T-helper 9 cell (primary cell): Measurements from ENCODE around the gene SFTPB.
"Not testable (repeated sequence)": the region's sequence is repeated elsewhere in the genome, so short reads cannot be mapped to it uniquely, and the experiment has no call there.

Source experiments
- DNase-seq: peaks from one replicate; pipeline ENCODE4 v3.0.0-alpha.2; 2020

SFTPB gene

DNA sequence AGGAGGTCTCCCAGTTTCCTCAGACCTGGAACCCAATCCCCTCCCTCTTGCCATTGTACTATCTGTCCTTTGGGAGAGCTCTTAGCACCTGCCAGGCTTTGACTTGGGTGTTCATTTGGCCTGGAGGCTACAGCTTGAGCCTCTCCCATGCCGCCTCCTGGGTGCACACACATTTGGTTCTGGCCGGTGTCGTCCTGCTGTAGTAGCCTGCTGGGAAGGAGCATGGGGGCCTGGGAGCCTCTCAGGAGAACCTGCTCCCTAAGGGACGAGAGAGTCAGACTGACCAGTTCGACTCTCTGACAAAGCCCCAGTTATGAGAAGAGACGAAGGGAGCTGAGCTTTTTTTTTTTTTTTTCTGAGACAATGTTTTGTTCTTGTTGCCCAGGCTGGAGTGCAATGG is 7.4 kb upstream of the SFTPB start:
- DNase-seq = no peak

DNA sequence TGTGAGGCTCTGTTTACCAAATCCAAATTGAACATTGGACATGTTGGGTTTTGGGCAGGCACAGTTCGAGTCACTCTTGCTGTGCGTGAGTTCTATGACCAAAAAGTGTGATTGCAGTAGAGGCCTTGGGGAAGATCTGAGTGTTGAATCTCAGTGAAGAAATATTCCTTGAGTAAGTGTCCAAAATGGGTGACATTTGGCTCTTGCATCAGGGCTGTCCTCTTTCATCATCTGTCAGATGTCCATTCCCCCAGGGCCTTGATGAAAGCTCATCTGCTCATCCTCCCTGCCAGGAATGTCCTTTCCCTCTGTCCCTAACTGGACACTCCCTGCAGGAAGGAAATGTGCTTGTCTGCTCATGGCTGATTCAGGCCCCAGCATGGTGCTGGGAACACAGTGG is 6.4 kb upstream of the SFTPB start:
- no peak for DNase-seq

DNA sequence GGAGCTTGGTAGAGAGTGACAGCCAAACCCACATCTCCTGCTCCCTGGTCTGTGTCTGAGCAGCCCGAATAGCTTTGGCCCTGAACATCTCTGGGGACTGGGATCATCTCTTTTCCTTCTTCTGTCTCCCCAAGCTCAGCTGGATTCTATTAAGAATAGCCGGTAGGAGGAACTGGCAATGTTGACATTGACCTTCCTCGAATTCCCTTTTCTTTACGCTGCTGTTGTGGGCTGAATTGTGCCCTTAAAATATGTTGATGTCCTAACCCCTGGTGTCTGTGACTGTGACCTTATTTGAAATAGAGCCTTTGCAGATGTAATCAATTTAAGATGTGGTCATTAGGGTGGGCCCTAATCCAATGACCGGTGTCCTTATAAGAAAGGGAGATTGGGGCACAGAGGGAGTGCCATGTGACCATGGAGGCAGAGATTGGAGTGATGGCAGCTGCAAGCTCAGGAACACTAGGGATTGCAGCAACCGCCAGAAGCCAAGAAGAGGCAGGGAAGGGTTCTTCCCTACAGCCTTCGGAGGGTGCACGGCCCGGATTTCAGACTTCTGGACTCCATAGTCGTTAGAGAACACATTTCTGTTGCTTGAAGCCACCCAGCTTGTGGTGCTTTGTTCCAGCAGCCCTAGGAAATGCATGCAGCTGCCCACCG is 5.8 kb upstream of the SFTPB start:
- no peak for DNase-seq

DNA sequence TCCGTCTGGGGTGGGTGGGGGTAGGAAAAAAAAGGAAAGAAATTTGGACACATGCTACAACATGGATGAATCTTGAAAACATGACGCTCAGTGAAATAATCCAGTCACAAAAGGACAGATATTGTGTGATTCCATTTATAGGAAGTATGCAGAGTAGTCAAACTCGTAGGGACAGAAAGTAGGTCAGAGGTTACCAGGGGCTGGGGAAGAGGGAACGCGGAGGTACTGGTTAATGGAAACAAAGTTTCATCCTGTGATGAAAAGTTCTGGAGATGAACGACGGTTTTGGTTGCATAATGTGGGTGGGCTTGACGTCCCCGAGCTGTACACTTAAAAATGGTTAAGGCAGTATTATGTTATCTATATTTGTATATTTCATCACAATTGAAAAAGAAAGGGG is 4.5 kb upstream of the SFTPB start:
- no peak for DNase-seq

DNA sequence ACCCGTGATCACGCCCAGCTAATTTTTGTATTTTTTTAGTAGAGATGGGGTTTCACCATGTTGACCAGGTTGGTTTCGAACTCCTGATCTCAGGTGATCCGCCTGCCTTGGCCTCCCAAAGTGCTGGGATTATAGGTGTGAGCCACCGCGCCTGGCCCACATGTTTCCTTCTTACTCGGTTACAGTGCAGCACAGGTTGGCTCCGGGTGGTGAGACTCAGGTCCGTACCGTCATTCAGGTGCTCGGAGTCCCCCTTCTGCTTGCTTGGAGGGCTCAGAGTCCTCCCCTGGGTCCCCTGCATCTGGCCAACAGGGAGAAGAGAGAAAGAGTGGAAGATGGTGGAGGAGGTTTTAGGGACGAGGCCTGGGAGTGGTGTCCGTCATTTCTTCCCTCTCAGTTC is 2.4 kb upstream of the SFTPB start:
- DNase-seq = not testable (repeated sequence)

DNA sequence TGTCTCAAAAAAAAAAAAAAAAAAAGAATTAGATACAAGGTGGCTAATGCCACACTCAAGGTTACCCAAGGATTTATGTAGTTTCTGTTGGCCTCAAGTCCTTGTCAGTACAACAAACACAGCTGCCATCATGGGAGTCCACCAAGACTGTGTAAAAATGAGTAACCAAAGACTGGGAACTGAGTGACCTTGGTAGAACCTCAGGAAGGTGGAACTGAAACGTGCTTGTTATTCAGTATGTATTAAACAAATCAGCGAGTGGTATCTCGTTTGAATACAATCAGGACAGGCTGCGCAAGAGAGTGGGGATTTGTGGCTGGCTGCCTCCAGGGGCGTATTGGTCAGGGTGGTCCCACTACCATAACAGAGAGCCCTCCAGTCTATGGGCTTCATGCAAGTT is 1.6 kb upstream of the SFTPB start:
- no peak for DNase-seq

DNA sequence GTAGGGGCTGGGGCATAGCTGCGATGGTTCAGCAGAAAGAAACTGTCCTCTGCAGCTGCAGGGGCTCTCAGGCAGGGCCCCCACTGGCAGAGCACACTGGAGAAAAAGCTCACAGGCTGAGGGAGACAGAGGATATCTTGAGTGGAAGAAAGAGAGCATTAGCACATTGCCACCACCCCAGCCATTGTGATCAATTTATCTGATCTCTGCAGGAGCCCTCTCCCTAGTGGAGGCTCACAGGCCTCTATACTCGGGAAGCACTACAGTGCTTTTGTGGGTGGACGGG is 801 bp upstream of the SFTPB start:
- no peak for DNase-seq

DNA sequence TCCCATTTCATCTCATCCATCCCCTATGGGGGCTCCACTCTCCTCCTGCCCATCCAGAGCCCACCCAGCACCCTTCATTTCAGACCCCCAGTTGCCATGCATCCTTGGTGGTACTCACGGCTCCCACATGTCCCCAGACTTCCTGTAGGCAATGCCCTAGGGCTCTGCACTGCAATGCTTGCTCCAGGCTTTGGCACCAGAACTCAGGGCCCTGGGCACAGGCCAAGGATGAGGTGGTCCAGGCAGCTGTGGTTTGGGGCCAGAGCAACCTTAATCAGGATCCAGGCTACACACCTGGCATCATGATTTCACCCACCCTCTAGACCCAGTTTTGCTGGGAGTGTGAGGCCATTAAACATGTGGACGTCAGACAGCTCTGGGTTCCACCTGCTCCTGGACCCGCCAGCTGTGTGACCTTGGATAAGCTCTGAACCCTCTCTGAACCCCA is 414 bp downstream of the SFTPB start:
- no peak for DNase-seq

DNA sequence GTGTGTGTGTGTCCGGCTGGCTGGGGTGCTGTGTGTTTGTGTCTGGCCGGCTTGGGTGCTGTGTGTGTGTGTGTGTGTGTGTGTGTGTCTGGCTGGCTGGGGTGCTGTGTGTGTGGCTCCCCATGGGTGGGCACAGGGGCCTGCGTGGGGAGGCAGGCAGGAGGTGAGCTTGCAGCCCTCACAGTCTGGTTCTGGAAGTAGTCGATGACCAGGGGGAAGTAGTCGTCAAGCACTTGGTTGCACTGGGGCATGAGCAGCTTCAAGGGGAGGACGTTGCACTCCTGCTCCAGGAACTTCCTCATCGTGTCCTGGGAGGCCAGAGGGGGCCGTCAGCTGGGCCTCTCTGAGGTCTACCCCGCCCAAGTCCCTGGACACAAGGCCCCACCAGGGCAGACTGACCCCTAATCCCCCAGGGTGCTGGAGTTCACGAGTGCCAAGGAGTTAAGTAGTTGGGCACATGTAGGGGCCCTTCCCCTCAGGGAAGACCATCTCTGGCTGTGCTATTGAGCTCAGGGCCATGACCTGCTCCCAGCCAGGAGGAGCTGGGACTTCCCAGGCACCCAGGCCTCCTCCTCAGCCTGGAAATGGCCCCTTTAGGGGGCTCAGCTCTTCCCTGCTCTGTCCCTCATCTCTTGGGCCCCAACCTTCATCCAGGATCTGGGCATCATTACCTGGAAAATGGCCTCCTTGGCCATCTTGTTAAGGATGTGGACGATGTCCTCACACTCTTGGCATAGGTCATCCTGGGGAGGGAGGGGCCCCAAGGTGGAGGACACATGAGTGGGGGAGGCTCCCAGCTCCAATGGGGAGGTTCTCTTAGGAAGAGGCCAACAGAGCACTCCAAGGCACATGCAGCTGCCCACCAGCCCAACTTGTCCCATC is 1.3 kb downstream of the SFTPB start:
- no peak for DNase-seq

DNA sequence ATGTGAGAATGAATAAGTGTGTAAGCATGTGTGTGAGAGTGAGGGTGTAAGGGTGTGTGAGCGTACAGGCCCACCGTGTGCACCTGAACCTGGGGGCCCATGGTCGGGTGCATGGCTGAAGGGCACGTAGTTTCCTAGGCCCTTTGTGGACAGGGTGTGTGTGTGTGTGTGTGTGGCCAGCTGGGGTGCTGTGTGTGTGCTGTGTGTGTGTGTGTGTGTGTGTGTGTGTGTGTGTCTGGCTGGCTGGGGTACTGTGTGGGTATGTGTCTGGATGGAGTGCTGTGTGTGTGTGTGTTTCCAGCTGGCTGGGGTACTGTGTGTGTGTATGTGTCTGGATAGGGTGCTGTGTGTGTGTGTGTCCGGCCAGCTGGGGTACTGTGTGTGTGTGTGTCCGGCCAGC is 2.0 kb downstream of the SFTPB start:
- DNase-seq = no peak

DNA sequence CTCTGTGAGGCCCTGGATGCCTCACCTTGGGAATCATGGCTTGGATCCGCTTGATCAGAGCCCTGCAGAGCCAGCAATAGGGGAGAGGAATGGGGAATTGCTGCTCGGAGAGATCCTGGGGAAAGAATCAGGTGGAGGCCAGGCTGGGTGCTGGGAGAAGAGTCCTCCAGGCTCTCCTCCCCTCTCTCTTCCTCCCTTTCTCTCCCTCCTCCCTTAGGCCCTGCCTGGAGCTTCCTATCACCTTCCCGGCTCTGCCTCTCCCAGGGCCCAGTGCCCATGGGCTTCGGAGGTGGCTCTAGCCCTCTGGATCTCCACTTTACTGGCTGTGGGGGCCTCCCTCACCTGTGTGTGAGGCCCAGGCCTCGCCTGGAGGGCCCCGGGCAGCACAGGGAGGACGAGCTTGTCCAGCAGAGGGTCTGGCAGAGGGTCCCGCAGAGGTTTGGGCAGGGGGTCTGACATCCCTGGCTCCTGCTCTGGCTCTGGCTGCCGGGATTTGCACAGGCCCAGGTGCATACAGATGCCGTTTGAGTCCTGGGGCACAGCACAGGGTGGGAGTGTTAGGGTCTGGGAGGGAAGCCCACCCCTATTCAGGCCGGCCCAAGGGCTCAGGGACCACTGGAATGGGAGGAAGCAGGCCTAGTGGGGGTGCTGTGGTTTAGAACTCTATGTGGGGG is 2.6 kb downstream of the SFTPB start:
- no peak for DNase-seq

DNA sequence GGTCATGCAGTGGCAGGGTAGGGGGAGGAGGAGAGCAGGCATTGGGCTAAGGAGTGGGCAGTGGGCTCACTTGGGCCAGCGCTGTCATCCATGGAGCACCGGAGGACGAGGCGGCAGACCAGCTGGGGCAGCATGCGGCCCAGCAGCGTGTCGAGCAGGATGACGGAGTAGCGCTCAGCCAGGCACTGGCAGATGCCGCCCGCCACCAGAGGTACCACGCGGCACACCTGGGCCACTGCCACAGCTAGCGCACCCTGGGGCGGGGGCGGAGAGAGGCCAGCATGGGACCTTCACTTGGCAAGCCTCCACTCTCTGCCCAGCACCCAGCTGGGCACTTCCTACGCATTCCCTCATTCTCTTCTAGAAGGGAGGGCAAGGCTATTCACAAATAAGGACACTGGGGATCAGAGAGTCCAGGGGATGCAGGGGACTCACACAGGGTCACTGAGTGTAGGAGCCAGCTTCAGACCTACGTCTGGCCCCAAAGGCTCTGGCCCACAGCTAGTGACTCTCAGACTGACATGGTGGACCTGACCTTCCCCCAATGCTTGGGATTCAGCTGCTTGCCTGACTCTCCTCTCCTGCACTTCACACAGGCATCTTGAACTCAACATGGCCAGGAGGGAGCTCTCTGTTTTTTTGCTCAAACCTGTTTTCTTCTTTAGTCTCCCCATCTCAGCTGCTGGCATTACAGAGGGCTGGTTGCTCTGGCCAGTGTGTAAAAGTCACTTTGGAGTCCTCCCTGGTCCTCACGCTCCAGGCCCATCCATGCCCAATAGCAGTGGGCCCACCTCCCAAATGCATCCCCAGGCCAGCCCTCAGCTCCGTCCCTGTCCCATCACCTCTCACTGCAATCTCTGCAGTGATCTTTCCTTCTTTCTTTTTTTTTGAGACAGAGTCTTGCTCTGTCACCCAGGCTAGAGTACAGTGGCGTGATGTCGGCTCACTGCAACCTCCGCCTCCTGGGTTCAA is 4.1 kb downstream of the SFTPB start:
- DNase-seq = no peak

DNA sequence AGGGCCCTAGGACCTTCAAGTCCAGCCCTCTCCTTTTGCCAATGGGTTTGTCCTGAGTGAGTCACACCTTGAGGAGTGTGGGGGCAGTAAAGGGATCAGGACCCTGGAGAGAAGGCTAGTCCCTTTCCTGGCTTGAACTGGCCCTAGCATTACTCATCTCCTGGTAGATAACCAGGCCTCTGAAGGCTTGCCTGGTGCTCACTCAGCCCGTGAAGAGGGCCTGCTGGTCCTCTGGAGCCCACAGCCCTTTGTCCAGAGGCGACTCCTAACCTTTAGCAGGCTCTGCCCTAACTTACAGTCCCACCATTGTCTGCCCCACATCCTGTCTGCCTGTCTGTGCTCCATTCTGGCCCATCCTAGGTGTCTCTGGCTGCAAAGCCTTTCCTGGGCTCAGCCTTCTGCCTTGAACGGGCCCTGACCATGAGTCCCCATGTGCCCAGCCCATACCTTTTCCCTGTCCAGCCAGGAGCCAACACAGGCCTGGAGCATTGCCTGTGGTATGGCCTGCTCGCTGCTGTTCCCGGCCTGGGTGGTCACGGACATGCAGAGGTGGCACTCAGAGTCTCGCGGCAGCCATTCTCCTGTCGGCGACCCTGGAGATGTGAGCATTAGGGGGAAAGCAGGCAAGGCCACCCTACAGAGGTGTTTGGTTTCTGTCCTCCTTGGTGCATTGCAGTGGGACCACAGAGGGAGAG is 5.0 kb downstream of the SFTPB start:
- no peak for DNase-seq

DNA sequence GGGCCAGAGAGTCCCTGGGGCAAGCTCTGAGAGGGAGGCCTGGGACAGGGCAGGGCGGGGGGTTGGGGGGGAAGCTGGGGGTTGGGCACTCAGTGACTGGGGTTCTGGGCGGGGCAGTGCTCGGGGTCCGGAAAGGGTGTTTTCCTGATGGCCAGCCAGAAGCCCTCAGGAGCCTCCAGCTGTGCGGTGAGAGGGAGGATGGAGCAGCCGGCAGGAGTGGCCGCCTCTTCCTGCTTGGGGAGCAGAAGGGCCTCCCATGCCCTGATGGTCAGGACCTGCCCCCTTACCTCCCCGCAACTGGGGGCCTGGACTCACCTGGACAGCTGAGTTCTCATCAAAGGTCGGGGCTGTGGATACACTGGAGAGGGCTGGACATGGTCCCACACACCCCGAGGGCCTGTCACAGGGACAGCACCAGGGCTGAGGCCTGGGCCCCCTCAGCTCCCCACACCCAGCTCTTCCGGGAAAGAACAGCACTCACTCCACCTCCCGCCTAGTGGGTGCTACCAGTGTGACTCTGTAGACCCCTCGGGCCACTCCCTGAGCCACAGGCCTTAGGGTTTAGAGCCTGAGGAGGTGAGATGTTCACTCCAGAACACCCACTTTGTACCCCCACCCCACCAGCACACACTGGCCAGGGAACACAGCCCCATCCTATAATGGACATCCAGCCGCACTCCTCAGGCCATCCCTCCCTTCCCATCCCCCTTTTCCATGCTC is 6.7 kb downstream of the SFTPB start:
- DNase-seq = no peak

DNA sequence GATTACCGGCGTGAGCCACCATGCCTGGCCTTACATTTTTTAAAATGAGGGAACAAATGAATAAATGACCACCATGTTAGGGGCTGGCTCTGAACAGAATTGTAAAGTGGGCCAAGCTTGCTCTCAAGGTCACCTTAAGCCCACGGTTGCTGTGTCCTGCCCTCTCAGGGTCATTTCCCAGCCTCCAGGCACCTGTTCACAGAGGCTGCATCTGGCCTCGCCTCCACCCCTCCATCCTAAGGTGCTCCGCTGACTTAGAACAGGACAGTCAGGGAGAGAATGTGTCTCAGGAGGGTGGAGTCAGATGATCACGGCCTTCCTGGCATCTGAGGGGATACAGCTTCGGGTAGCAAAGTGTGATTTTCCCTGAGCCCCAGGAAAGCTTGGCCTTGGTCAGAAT is 7.3 kb downstream of the SFTPB start:
- DNase-seq = no peak

DNA sequence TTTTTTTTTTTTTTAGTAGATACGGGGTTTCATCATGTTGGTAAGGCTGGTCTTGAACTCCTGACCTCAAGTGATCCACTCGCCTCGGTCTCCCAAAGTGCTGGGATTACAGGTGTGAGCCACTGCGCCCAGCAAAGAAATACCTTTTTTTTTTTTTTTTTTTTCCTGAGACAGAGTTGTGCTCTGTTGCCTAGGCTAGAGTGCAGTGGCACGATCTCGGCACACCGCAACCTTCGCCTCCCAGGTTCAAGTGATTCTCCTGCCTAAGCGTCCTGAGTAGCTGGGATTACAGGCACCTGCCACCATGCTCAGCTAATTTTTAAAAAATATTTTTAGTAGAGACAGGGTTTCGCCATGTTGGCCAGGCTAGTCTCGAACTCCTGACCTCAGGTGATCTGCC is 7.7 kb downstream of the SFTPB start:
- DNase-seq = not testable (repeated sequence)

DNA sequence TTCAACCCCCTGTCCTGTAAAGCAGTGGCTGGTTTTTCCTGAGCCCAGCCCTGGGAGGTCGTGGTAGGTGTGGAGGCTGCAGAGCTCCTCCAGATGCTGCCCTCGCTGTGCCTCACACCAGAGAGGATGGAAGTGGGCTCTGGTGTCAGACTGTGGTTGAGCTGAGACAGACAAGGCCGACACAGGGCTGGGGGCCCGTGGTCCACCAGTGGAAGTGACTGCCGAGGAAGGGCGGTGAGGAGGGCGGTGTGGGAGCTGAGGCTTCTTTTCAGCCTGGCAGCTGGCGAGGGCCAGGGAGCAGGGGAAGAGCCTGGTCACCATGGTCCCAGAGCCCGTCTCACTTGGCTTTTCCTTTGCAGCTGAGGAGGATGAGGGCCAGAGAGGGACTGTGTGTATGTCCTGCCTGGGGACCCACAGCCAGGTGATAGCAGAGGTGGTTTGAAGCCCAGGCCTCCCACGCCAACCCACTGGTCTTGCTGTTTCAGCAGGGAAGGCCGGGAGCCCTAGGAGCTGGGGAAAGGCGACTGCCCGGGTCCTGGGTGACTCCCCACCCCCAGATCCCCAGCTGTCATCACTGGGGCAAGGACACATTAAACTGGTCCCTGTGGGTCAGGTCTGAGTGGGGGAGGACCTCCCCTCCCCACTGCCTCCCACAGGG is 8.5 kb downstream of the SFTPB start:
- no peak for DNase-seq

DNA sequence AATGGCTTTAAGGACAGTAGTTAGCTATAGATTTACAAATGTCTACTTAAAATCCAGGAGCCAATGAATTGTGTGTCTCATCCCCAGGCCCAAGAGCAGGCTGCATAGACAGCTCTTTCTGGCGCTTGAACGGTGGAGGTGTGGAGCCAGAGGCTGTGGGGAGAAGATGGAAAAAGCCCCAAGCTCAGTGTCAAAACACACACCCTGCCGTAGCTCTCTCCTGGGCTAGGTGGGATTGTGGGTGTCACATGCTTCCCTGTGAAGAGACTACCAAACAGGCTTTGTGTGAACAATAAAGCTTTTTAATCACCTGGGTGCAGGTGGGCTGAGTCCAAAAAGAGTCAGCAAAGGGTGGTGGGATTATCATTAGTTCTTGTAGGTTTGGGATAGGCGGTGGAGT is 10.6 kb downstream of the SFTPB start:
- DNase-seq = not testable (repeated sequence)

DNA sequence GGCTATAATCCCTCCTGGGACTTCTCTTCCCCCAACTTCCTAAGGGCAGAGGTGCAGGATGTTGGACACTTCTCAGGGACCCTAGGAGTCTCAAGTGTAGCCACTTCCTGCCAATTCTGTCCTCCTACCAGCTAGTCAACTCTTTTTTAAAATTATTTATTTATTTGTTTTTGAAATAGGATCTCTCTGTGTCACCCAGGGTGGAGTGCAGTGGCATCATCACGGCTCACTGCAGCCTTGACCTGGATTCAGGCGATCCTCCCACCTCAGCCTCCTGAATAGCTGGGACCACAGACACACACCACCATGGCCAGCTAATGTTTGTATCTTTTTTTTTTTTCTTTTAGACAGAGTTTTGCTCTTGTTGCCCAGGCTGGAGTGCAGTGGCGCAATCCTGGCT is 11.5 kb downstream of the SFTPB start:
- no peak for DNase-seq

DNA sequence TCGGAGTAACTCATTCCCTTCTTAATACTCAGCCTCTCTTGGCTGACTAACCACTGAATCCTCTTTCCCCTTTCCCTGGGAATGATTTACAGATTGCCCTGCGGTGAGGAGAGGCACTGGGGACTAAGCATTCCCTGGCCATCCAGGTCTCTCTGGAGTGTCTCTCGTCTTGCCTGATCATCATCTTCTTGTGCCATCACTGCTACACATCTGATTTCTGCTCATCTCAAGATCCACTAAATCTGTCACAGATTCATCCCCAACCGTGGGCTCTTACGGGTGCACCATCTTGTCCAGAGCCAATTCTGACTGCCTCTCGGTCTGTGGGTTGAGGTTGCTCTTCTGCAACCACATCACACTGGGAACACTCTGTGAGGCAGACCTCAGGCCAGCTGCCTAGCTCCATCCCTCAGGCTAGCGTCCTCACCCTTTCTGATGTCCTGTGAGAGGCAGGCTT is 12.0 kb downstream of the SFTPB start:
- DNase-seq = no peak

DNA sequence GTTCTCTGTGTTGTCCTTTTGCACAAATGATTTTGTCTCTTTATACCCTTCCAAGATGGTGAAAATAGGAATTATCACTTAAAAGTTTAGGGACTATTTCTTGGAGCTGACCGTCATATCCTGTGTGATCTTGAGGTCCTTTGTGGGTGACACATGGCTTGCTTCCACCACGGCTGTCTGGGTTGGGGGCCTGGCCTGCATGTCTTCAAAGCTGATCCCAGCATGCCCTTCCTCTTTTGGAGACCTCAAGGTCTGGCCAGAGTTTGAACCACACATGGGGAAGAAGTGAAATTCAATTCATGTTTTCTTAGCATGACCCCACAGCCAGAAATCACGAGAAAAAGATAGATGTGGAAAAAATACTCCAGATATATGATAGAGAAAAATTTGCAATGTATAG is 14.0 kb downstream of the SFTPB start:
- no peak for DNase-seq
